ENCODE measurements around the gene ANKRD10.
"Not testable (repeated sequence)": the region's sequence is repeated elsewhere in the genome, so short reads cannot be mapped to it uniquely, and the experiment has no call there.

The ANKRD10 gene

GRCh38 chr13:110950356-110950755, 35.5 kb upstream of the ANKRD10 start:
- no peak for TF ChIP-seq CTCF (IDR thresholded peaks at IDR 0.05; ENCODE audit: borderline replicate concordance, insufficient read depth, low read depth, low read length)
- H3K4me3 ChIP-seq (ENCODE audit: low read depth, low read length), result no peak overlapping the region

- TF ChIP-seq CTCF (IDR thresholded peaks at IDR 0.05; ENCODE audit: borderline replicate concordance, insufficient read depth, low read depth, low read length), result no peak
- H3K4me3 ChIP-seq (ENCODE audit: low read depth, low read length), result no peak overlapping the region
These were observed 34.8 kb upstream of the ANKRD10 start for GRCh38 chr13:110949628-110950027.

GRCh38 chr13:110949116-110949515, 34.2 kb upstream of the ANKRD10 start:
- no peak for TF ChIP-seq CTCF (IDR thresholded peaks at IDR 0.05; ENCODE audit: borderline replicate concordance, insufficient read depth, low read depth, low read length)

GRCh38 chr13:110947338-110947737, 32.5 kb upstream of the ANKRD10 start:
- not testable (repeated sequence) for H3K4me3 ChIP-seq (ENCODE audit: low read depth, low read length)

More at GRCh38 chr13:110949116-110949515, 34.2 kb upstream of the ANKRD10 start:
- no peak overlapping the region for H3K4me3 ChIP-seq (ENCODE audit: low read depth, low read length)

- H3K4me3 ChIP-seq (ENCODE audit: low read depth, low read length), result no peak overlapping the region
- TF ChIP-seq CTCF (IDR thresholded peaks at IDR 0.05; ENCODE audit: borderline replicate concordance, insufficient read depth, low read depth, low read length), result no peak
These were observed 31.2 kb upstream of the ANKRD10 start for GRCh38 chr13:110945928-110946570.

GRCh38 chr13:110944968-110945927, 30.4 kb upstream of the ANKRD10 start:
- no peak overlapping the region for H3K4me3 ChIP-seq (ENCODE audit: low read depth, low read length)
- TF ChIP-seq CTCF (IDR thresholded peaks at IDR 0.05; ENCODE audit: borderline replicate concordance, insufficient read depth, low read depth, low read length), result no peak

GRCh38 chr13:110944121-110944967, 29.5 kb upstream of the ANKRD10 start:
- no peak overlapping the region for H3K4me3 ChIP-seq (ENCODE audit: low read depth, low read length)
- TF ChIP-seq CTCF (IDR thresholded peaks at IDR 0.05; ENCODE audit: borderline replicate concordance, insufficient read depth, low read depth, low read length), result peak; percentile 57
